ENCODE measurements around the gene CCDC83.
A peak's percentile ranks its signal among the peaks of the same experiment; 100 is the strongest.

CCDC83 gene

GRCh38 chr11:85886089-85887056 is 31.2 kb downstream of the CCDC83 start:
- ATAC-seq, result peak; percentile 26; the same call in 2 of the 3 replicates
- TF ChIP-seq RARB (CRISPR knock-in tag; IDR thresholded peaks at IDR 0.05) (no peak), ZFP30 (CRISPR knock-in tag; IDR thresholded peaks at IDR 0.05) (no peak), ZNF8 (CRISPR knock-in tag; IDR thresholded peaks at IDR 0.05) (no peak), ZFP3 (CRISPR knock-in tag; IDR thresholded peaks at IDR 0.05) (no peak), TOX (CRISPR knock-in tag; IDR thresholded peaks at IDR 0.05; ENCODE audit: borderline replicate concordance) (no peak), ZNF70 (CRISPR knock-in tag; IDR thresholded peaks at IDR 0.05) (no peak)

GRCh38 chr11:85889108-85889507 is 33.9 kb downstream of the CCDC83 start:
- ATAC-seq, result no peak
- TF ChIP-seq TSHZ2 (CRISPR knock-in tag; IDR thresholded peaks at IDR 0.05) (no peak), ZNF8 (CRISPR knock-in tag; IDR thresholded peaks at IDR 0.05) (no peak), BACH2 (CRISPR knock-in tag; IDR thresholded peaks at IDR 0.05; ENCODE audit: borderline replicate concordance) (no peak)

GRCh38 chr11:85889676-85890579 is 34.7 kb downstream of the CCDC83 start:
- TF ChIP-seq CSRNP3 (CRISPR knock-in tag; IDR thresholded peaks at IDR 0.05) (no peak), SNAI2 (CRISPR knock-in tag; IDR thresholded peaks at IDR 0.05) (0 out of 2 replicates have a peak, but pooled peaks have one; percentile 37), ARNTL (CRISPR knock-in tag; IDR thresholded peaks at IDR 0.05; ENCODE audit: borderline replicate concordance, low read depth) (no peak), TSHZ2 (CRISPR knock-in tag; IDR thresholded peaks at IDR 0.05) (no peak), ZNF70 (CRISPR knock-in tag; IDR thresholded peaks at IDR 0.05) (no peak), ZNF8 (CRISPR knock-in tag; IDR thresholded peaks at IDR 0.05) (no peak), TOX (CRISPR knock-in tag; IDR thresholded peaks at IDR 0.05; ENCODE audit: borderline replicate concordance) (no peak)
- peak; percentile 98 for ATAC-seq

- TF ChIP-seq ZNF8 (CRISPR knock-in tag; IDR thresholded peaks at IDR 0.05) (no peak), TOX (CRISPR knock-in tag; IDR thresholded peaks at IDR 0.05; ENCODE audit: borderline replicate concordance) (no peak)
- ATAC-seq, result no peak
Measured at GRCh38 chr11:85893395-85893794, 38.2 kb downstream of the CCDC83 start.

- TF ChIP-seq GLIS3 (CRISPR knock-in tag; IDR thresholded peaks at IDR 0.05) (no peak), PATZ1 (CRISPR knock-in tag; IDR thresholded peaks at IDR 0.05; ENCODE audit: borderline replicate concordance) (no peak)
- no peak for ATAC-seq
Measured at GRCh38 chr11:85896876-85897275, 41.7 kb downstream of the CCDC83 start.

Data from SK-N-SH treated with all-trans-retinoic acid at 6 μM for 48 hours (cell line).